ENCODE measurements around the gene MAB21L3. TPM values are rescaled to one million over a fixed set of nuclear protein-coding genes. Genes with fewer than 3 reads are reported as not detected.

MAB21L3 gene
- total RNA-seq, 4 donors from 2014 or later, result under 0.01 to 0.17 (median 0.11) TPM; not detected in 1

- intact Hi-C loops (cut with DNase I), result loop anchor here (10.0 kb wide), 1 partner anchor 205 kb away; the partner anchor contains the start of gene ATP1A1
- H3K27ac ChIP-seq (replicated peaks in 1 of 4), result no peak overlapping the region
- WGBS, result 83% methylated on average over 7 of the region's 7 CpGs
- H3K4me1 ChIP-seq, result peaks cover 27 to 37% (median 33%) of the 10 kb centered on the region in 4 donors
- TF ChIP-seq POLR2AphosphoS5 (IDR thresholded peaks at IDR 0.05) (no peak), CTCF (IDR thresholded peaks at IDR 0.05) (no peak), EP300 (IDR thresholded peaks at IDR 0.05) (no peak), POLR2A (IDR thresholded peaks at IDR 0.05; ENCODE audit: low read depth) (no peak)
- no peak for DNase-seq (ENCODE audit: extremely low spot score)
- H3K36me3 ChIP-seq, result no peaks in the 10 kb centered on the region
- no peaks in the 10 kb centered on the region for H3K9me3 ChIP-seq
- H3K27me3 ChIP-seq, result no peaks in the 10 kb centered on the region
- no peak overlapping the region for H3K4me3 ChIP-seq
Measured at GRCh38 chr1:116169898-116170297, 58.7 kb downstream of the MAB21L3 start.

- Histone ChIP-seq H3K9me3 (no peaks in the 10 kb centered on the region), H3K4me3 (no peak overlapping the region), H3K27me3 (peaks cover 0 to under 1% (median 0%) of the 10 kb centered on the region in 4 donors), H3K27ac (replicated peaks in 1 of 4) (no peak overlapping the region), H3K4me1 (peaks cover 20 to 26% (median 24%) of the 10 kb centered on the region in 4 donors), H3K36me3 (no peaks in the 10 kb centered on the region)
- 97% methylated on average over 6 of the region's 6 CpGs for WGBS
- no peak for TF ChIP-seq CTCF (IDR thresholded peaks at IDR 0.05)
- TF ChIP-seq EP300 (IDR thresholded peaks at IDR 0.05), result no peak
- no peak for TF ChIP-seq POLR2AphosphoS5 (IDR thresholded peaks at IDR 0.05)
- TF ChIP-seq POLR2A (IDR thresholded peaks at IDR 0.05; ENCODE audit: low read depth), result no peak
- DNase-seq (ENCODE audit: extremely low spot score), result no peak
- intact Hi-C loops (cut with DNase I), result no loop called here
Measured at GRCh38 chr1:116170721-116171589, 59.8 kb downstream of the MAB21L3 start.

GRCh38 chr1:116172666-116173065 is 61.5 kb downstream of the MAB21L3 start:
- no peak for DNase-seq (ENCODE audit: extremely low spot score)
- intact Hi-C loops (cut with DNase I), result no loop called here
- no peak overlapping the region for H3K4me3 ChIP-seq
- H3K9me3 ChIP-seq, result no peaks in the 10 kb centered on the region
- peaks cover 0 to 11% (median 0%) of the 10 kb centered on the region in 4 donors for H3K27me3 ChIP-seq
- WGBS, result 87% methylated on average over 1 of the region's 1 CpG
- no peaks in the 10 kb centered on the region for H3K36me3 ChIP-seq
- H3K4me1 ChIP-seq, result peaks cover 13 to 15% (median 13%) of the 10 kb centered on the region in 4 donors
- TF ChIP-seq POLR2A (IDR thresholded peaks at IDR 0.05; ENCODE audit: low read depth) (no peak), POLR2AphosphoS5 (IDR thresholded peaks at IDR 0.05) (no peak), CTCF (IDR thresholded peaks at IDR 0.05) (no peak), EP300 (IDR thresholded peaks at IDR 0.05) (no peak)
- H3K27ac ChIP-seq (replicated peaks in 1 of 4), result no peak overlapping the region

- Histone ChIP-seq H3K9me3 (no peaks in the 10 kb centered on the region), H3K4me1 (no peaks in the 10 kb centered on the region), H3K4me3 (no peak overlapping the region), H3K36me3 (no peaks in the 10 kb centered on the region), H3K27me3 (peaks cover 0 to 11% (median 0%) of the 10 kb centered on the region in 4 donors), H3K27ac (replicated peaks in 1 of 4) (no peak overlapping the region)
- no peak for DNase-seq (ENCODE audit: extremely low spot score)
- 54% methylated on average over 3 of the region's 3 CpGs for WGBS
- intact Hi-C loops (cut with DNase I), result no loop called here
- no peak for TF ChIP-seq POLR2AphosphoS5 (IDR thresholded peaks at IDR 0.05)
- TF ChIP-seq CTCF (IDR thresholded peaks at IDR 0.05), result no peak
- TF ChIP-seq EP300 (IDR thresholded peaks at IDR 0.05), result no peak
- no peak for TF ChIP-seq POLR2A (IDR thresholded peaks at IDR 0.05; ENCODE audit: low read depth)
Measured at GRCh38 chr1:116175611-116176010, 64.4 kb downstream of the MAB21L3 start.

Data from esophagus muscularis mucosa (tissue), 4 donors.